CD14-positive monocyte (primary cell): ENCODE results near the gene RALGAPB. TPM values are rescaled to one million over a fixed set of nuclear protein-coding genes. Genes with fewer than 3 reads are reported as not detected.

Experiments
- DNase-seq, 3 donors: peaks; one replicate each; pipeline ENCODE4 v3.0.0-alpha.2; 2011 to 2022
- H2AFZ ChIP-seq: 2 replicates; pipeline ENCODE4 v1.6.0; 2012; ENCODE audit warnings: mild to moderate bottlenecking, low read depth, low read length, inconsistent platforms; ENCODE audit not compliant: insufficient read depth, poor library complexity, severe bottlenecking
- H3K27ac ChIP-seq, 2 donors: 1 replicate in 1 of 2; 2 replicates in 1 of 2; pipeline ENCODE4 v1.5.1; 2012 to 2013; ENCODE audit warnings: low read length in 2 of 2, control low read depth in 1 of 2, inconsistent platforms in 1 of 2, low read depth in 1 of 2, mild to moderate bottlenecking in 1 of 2
- H3K27me3 ChIP-seq, 2 donors: one replicate each; pipeline versions ENCODE4 v1.6.0 to v1.6.1; 2011 to 2013; ENCODE audit warnings: low read length in 2 of 2; ENCODE audit not compliant: control insufficient read depth in 2 of 2, insufficient read depth in 2 of 2
- H3K36me3 ChIP-seq, 2 donors: replicated peaks in 1 of 2; 1 replicate in 1 of 2; 2 replicates in 1 of 2; pipeline versions ENCODE4 v1.5.1 to v1.6.1; 2012 to 2013; ENCODE audit warnings: low read length in 2 of 2, control low read depth in 1 of 2, inconsistent platforms in 1 of 2, mild to moderate bottlenecking in 1 of 2; ENCODE audit not compliant: insufficient read depth in 2 of 2, control insufficient read depth in 1 of 2
- H3K4me1 ChIP-seq, 2 donors: 1 replicate in 1 of 2; 2 replicates in 1 of 2; pipeline versions ENCODE4 v1.5.1 to v1.6.1; 2012 to 2013; ENCODE audit warnings: low read length in 2 of 2, control low read depth in 1 of 2, inconsistent platforms in 1 of 2, mild to moderate bottlenecking in 1 of 2, moderate library complexity in 1 of 2; ENCODE audit not compliant: insufficient read depth in 2 of 2, control insufficient read depth in 1 of 2
- H3K4me2 ChIP-seq: replicated peaks from 2 replicates; pipeline ENCODE3; 2012; ENCODE audit warnings: low read length, moderate library complexity, mild to moderate bottlenecking; ENCODE audit not compliant: poor library complexity, severe bottlenecking; ENCODE audit errors: extremely low read depth
- H3K4me3 ChIP-seq, 3 experiments: fragments of 200-600 bp in 1 of 3; sonication (generic) in 1 of 3; replicated peaks in 1 of 3; 1 replicate in 2 of 3; 2 replicates in 1 of 3; pipeline ENCODE4 v1.5.1; 2011 to 2013; ENCODE audit warnings: low read length in 3 of 3, mild to moderate bottlenecking in 3 of 3, control low read depth in 2 of 3, low read depth in 2 of 3, inconsistent platforms in 1 of 3, moderate library complexity in 1 of 3
- H3K79me2 ChIP-seq: 2 replicates; pipeline ENCODE4 v1.6.0; 2012; ENCODE audit warnings: mild to moderate bottlenecking, control low read depth, inconsistent platforms, low read length, moderate library complexity; ENCODE audit not compliant: insufficient read depth
- H3K9ac ChIP-seq: 2 replicates; pipeline ENCODE4 v1.6.0; 2017; ENCODE audit warnings: low read length, mild to moderate bottlenecking; ENCODE audit not compliant: insufficient read depth, poor library complexity, severe bottlenecking
- H3K9me3 ChIP-seq, 2 donors: replicated peaks in 1 of 2; 1 replicate in 1 of 2; 2 replicates in 1 of 2; pipeline versions ENCODE4 v1.5.1 to v1.6.1; 2012 to 2013; ENCODE audit warnings: low read length in 2 of 2, control low read depth in 1 of 2; ENCODE audit not compliant: control insufficient read depth in 1 of 2, insufficient read depth in 1 of 2
- H4K20me1 ChIP-seq: 2 replicates; pipeline ENCODE4 v1.6.0; 2012; ENCODE audit warnings: mild to moderate bottlenecking, low read length, control low read depth, moderate library complexity; ENCODE audit not compliant: insufficient read depth
- H3K27ac Mint-ChIP-seq, 7 donors: one replicate each; pipeline ENCODE4 v1.8.0; 2020; ENCODE audit warnings: mild to moderate bottlenecking in 7 of 7, mixed read lengths in 7 of 7, moderate library complexity in 6 of 7, inconsistent platforms in 2 of 7
- H3K27me3 Mint-ChIP-seq, 3 donors: one replicate each; pipeline ENCODE4 v1.8.0; 2021 to 2022; ENCODE audit warnings: low read depth in 3 of 3, mild to moderate bottlenecking in 3 of 3, mixed read lengths in 3 of 3, moderate library complexity in 3 of 3, inconsistent platforms in 1 of 3
- H3K36me3 Mint-ChIP-seq, 2 donors: one replicate each; pipeline ENCODE4 v1.8.0; 2020; ENCODE audit warnings: mixed read lengths in 2 of 2, inconsistent platforms in 1 of 2, mild to moderate bottlenecking in 1 of 2
- H3K4me1 Mint-ChIP-seq: one replicate; pipeline ENCODE4 v1.8.0; 2020; ENCODE audit warnings: mild to moderate bottlenecking, mixed read lengths
- H3K4me3 Mint-ChIP-seq, 2 donors: one replicate each; pipeline ENCODE4 v1.8.0; 2020; ENCODE audit warnings: mild to moderate bottlenecking in 2 of 2, mixed read lengths in 2 of 2, moderate library complexity in 1 of 2
- H3K9me3 Mint-ChIP-seq, 7 donors: one replicate each; pipeline ENCODE4 v1.8.0; 2020 to 2022; ENCODE audit warnings: mixed read lengths in 7 of 7, mild to moderate bottlenecking in 6 of 7, moderate library complexity in 6 of 7, inconsistent platforms in 2 of 7
- CTCF ChIP-seq: fragments of 200-600 bp; IDR thresholded peaks from one replicate; pipeline ENCODE4 v1.8.0; 2022; ENCODE audit warnings: antibody characterized with exemption, mild to moderate bottlenecking
- WGBS: methylation state at CpG from one replicate; pipeline ENCODE4 v1.1.5; 2013; ENCODE audit warnings: missing lambda C conversion rate; ENCODE audit not compliant: insufficient coverage; 5-methylcytosine and 5-hydroxymethylcytosine counted together
- intact Hi-C, 2 donors: fragments of 100-400 bp; cut with micrococcal nuclease; formaldehyde crosslinking; loops; one replicate each; pipeline versions ENCODE4 v1.15.0 to v1.15.1; 2023
- polyA plus RNA-seq, 3 donors: library from polyadenylated mRNA; depleted of rRNA in 1 of 3; unstranded in 2 of 3; stranded (reverse) in 1 of 3; fragments of 300-500 nt in 2 of 3; fragments of >200 nt in 1 of 3; fragmentation: Illumina TruSeq in 2 of 3; gene quantifications; 1 replicate in 2 of 3; 2 replicates in 1 of 3; pipeline ENCODE4 v1.2.3, GENCODE V29; 2012 to 2021

Gene RALGAPB
- polyA plus RNA-seq, 3 donors = 4.7 to 15.5 (median 6.1) TPM

- no peak overlapping the region for H3K4me3 ChIP-seq
- H3K4me1 Mint-ChIP-seq = no peaks in the 10 kb centered on the region
- peaks cover 23 to 33% of the 10 kb centered on the region in 2 donors for H3K27me3 ChIP-seq
- TF ChIP-seq CTCF = no peak
- H3K4me1 ChIP-seq = no peaks in the 10 kb centered on the region
- H3K9ac ChIP-seq = no peak overlapping the region
- intact Hi-C loops = no loop called here
- no peaks in the 10 kb centered on the region for H3K36me3 ChIP-seq
- no peak overlapping the region for H3K27ac Mint-ChIP-seq
- H3K4me2 ChIP-seq = no peak overlapping the region
- no peak overlapping the region for H2AFZ ChIP-seq
- peaks cover 29 to 51% (median 33%) of the 10 kb centered on the region in 3 donors for H3K27me3 Mint-ChIP-seq
- DNase-seq = no peak
- H4K20me1 ChIP-seq = no peaks in the 10 kb centered on the region
- WGBS = 38% methylated on average over 4 of the region's 12 CpGs
- H3K9me3 ChIP-seq = peaks cover 0 to 4% of the 10 kb centered on the region in 2 donors
- H3K36me3 Mint-ChIP-seq = no peaks in the 10 kb centered on the region
- peaks cover 0 to 1% (median 0%) of the 10 kb centered on the region in 7 donors for H3K9me3 Mint-ChIP-seq
- H3K27ac ChIP-seq = no peak overlapping the region
- no peaks in the 10 kb centered on the region for H3K79me2 ChIP-seq
- H3K4me3 Mint-ChIP-seq = no peak overlapping the region
Observed at GRCh38 chr20:38607351-38607750, 134.7 kb downstream of the RALGAPB start.

DNA sequence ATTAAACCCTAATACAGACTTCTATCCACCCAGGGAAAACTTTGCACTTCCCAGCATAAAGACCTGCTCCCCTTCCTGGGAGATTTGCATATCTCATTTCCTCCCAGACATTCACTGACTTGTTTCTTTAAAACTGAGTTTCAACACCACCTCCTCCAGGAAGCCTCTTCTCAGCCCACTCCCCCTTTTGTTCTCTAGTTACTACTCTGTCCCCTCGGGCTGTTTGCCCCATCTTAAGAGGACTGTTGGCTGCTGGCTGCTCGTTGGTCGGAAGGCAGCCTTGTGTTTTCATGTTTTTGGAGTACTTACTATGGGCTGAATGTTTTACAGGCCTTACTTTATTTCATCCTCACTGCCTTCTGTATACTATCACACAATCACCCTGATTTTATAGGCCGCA, 135.5 kb downstream of the RALGAPB start:
- H4K20me1 ChIP-seq = no peaks in the 10 kb centered on the region
- Mint-ChIP-seq H3K9me3 (peaks cover 0 to 3% (median 0%) of the 10 kb centered on the region in 7 donors), H3K27me3 (peaks cover 25 to 44% (median 27%) of the 10 kb centered on the region in 3 donors), H3K4me3 (no peak overlapping the region), H3K27ac (peak overlapping the region in 1 of 7 donors; percentile 40), H3K4me1 (no peaks in the 10 kb centered on the region), H3K36me3 (no peaks in the 10 kb centered on the region)
- H3K79me2 ChIP-seq = no peaks in the 10 kb centered on the region
- intact Hi-C loops = no loop called here
- no peaks in the 10 kb centered on the region for H3K9me3 ChIP-seq
- no peak for DNase-seq
- no peak overlapping the region for H3K9ac ChIP-seq
- H2AFZ ChIP-seq = no peak overlapping the region
- no peaks in the 10 kb centered on the region for H3K4me1 ChIP-seq
- 100% methylated on average over 1 of the region's 4 CpGs for WGBS
- H3K4me3 ChIP-seq = no peak overlapping the region
- H3K36me3 ChIP-seq = no peaks in the 10 kb centered on the region
- TF ChIP-seq CTCF = no peak
- no peak overlapping the region for H3K27ac ChIP-seq
- peaks cover 15 to 25% of the 10 kb centered on the region in 2 donors for H3K27me3 ChIP-seq
- H3K4me2 ChIP-seq = no peak overlapping the region
